Measurements from ENCODE around the gene NUDT21. TPM values are rescaled to one million over a fixed set of nuclear protein-coding genes. Genes with fewer than 3 reads are reported as not detected.

The NUDT21 gene
- total and polyA plus RNA-seq, 2 of the 8 experiments (the other 6 are each of a cell fraction or from before 2014, with no cell fraction given): 78.1 to 277 TPM

- Histone ChIP-seq H3K56ac (replicated peaks; ENCODE audit: insufficient read length, low read depth, low read length) (no peak overlapping the region), H4K91ac (replicated peaks; ENCODE audit: insufficient read length, low read length) (no peak overlapping the region), H3K4ac (replicated peaks; ENCODE audit: insufficient read length, low read depth, low read length) (no peak overlapping the region), H3K9ac (replicated peaks in 1 of 4; ENCODE audit: extremely low read depth in 1 of 4, low read depth in 3 of 4, low read length in 3 of 4) (no peak overlapping the region), H3K27me3 (replicated peaks in 1 of 4; ENCODE audit: control insufficient read depth in 3 of 4, extremely low read depth in 1 of 4, insufficient read depth in 3 of 4, low read length in 3 of 4) (no peaks in the 10 kb centered on the region), H3K4me2 (ENCODE audit: insufficient read depth in 1 of 2, low read depth in 2 of 2, low read length in 2 of 2) (no peak overlapping the region), H2BK120ac (replicated peaks; ENCODE audit: low read depth, low read length) (no peak overlapping the region), H3K4me3 (ENCODE audit: extremely low read depth in 1 of 4, insufficient read depth in 2 of 4, low read depth in 3 of 4, low read length in 4 of 4) (no peak overlapping the region), H3K79me1 (ENCODE audit: low read depth, low read length) (no peaks in the 10 kb centered on the region), H3K23me2 (ENCODE audit: low read depth, low read length) (no peaks in the 10 kb centered on the region), H4K8ac (ENCODE audit: extremely low read depth, insufficient read depth, low read length) (no peak overlapping the region), H4K5ac (ENCODE audit: insufficient read length, low read depth, low read length) (no peak overlapping the region), H2AFZ (ENCODE audit: low read length) (no peak overlapping the region), H3K9me3 (ENCODE audit: insufficient read depth in 2 of 2, low read depth in 1 of 2, low read length in 1 of 2) (peaks cover 9 to 20% of the 10 kb centered on the region in 2 experiments), H2BK15ac (ENCODE audit: low read length) (no peak overlapping the region), H3K14ac (ENCODE audit: insufficient read length) (no peak overlapping the region), H2BK12ac (ENCODE audit: low read depth, low read length) (no peak overlapping the region), H4K20me1 (replicated peaks in 1 of 2; ENCODE audit: control insufficient read depth in 1 of 2, insufficient read depth in 2 of 2, low read length in 2 of 2) (no peaks in the 10 kb centered on the region), H3K18ac (ENCODE audit: extremely low read depth, low read length) (no peak overlapping the region), H3K79me2 (ENCODE audit: control insufficient read depth in 1 of 2, insufficient read depth in 2 of 2, low read length in 2 of 2) (no peaks in the 10 kb centered on the region), H3K27ac (ENCODE audit: low read depth, low read length) (no peak overlapping the region), H2BK20ac (ENCODE audit: low read length) (no peak overlapping the region), H3K4me1 (replicated peaks in 1 of 4; ENCODE audit: control insufficient read depth in 3 of 4, insufficient read depth in 4 of 4, low read length in 3 of 4) (no peaks in the 10 kb centered on the region), H3K23ac (ENCODE audit: insufficient read length) (no peak overlapping the region), H3K36me3 (ENCODE audit: control insufficient read depth in 2 of 4, insufficient read depth in 4 of 4, low read length in 3 of 4) (peaks cover 0 to 24% (median 6%) of the 10 kb centered on the region in 4 experiments; a peak in 4 of 8 replicates), H2BK5ac (ENCODE audit: low read depth, low read length) (no peak overlapping the region), H2AK5ac (ENCODE audit: low read depth, low read length) (no peak overlapping the region)
- CTCF ChIA-PET (ENCODE audit: partially characterized antibody): interaction anchor here (1.8 kb wide), 1 partner anchor 19 kb away, joined by 8 read pairs; no protein-coding TSS in a partner anchor
- WGBS, 2 experiments (ENCODE audit: extremely low coverage in 1 of 2, insufficient coverage in 1 of 2, insufficient read length in 1 of 2, insufficient replicate concordance in 2 of 2, low coverage in 1 of 2, low lambda C conversion rate in 2 of 2, missing lambda C conversion rate in 1 of 2): 94% methylated on average over 5 of the region's 5 CpGs; no CpG with 5 or more reads in 1 of the 2 experiments
- DNase-seq (ENCODE audit: low read depth in 1 of 2, low spot score in 2 of 2) (no peak), FAIRE-seq (no peak)
- POLR2A ChIA-PET (ENCODE audit: partially characterized antibody): interaction anchor here (0.6 to 1.4 kb wide), 2 partner anchors 8 to 23 kb away, joined by 4 read pairs; no protein-coding TSS in a partner anchor
- TF ChIP-seq CEBPB (IDR thresholded peaks at IDR 0.05; ENCODE audit: low read depth, low read length): no peak
- no peak for TF ChIP-seq CTBP2 (IDR thresholded peaks at IDR 0.05; ENCODE audit: borderline replicate concordance, insufficient read depth, insufficient read length, low read length)
- TF ChIP-seq ASH2L (IDR thresholded peaks at IDR 0.05; ENCODE audit: low read length): no peak
- TF ChIP-seq RFX5 (IDR thresholded peaks at IDR 0.05; ENCODE audit: borderline replicate concordance, low read depth, low read length): no peak
- no peak for TF ChIP-seq NRF1 (IDR thresholded peaks at IDR 0.05; ENCODE audit: low read depth, low read length)
- no peak for TF ChIP-seq SAP30 (IDR thresholded peaks at IDR 0.05; ENCODE audit: insufficient read depth, insufficient replicate concordance, low read length)
- TF ChIP-seq BRCA1 (IDR thresholded peaks at IDR 0.05; ENCODE audit: low read depth, low read length): no peak
- TF ChIP-seq RXRA (IDR thresholded peaks at IDR 0.05; ENCODE audit: insufficient read depth, low read depth, low read length): no peak
- no peak for TF ChIP-seq ATF2 (IDR thresholded peaks at IDR 0.05; ENCODE audit: low read length)
- TF ChIP-seq SIN3A (conservative IDR thresholded peaks at IDR 0.05 in 1 of 2, IDR thresholded peaks at IDR 0.05 in 1 of 2; ENCODE audit: low read depth in 1 of 2, low read length in 2 of 2): no peak
- no peak for TF ChIP-seq SP2 (IDR thresholded peaks at IDR 0.05; ENCODE audit: low read length)
These were observed 68.2 kb downstream of the NUDT21 start for GRCh38 chr16:56382901-56383355.

All from H1 (cell line).